ENCODE measurements around the gene DYDC2. TPM values are rescaled to one million over a fixed set of nuclear protein-coding genes. Genes with fewer than 3 reads are reported as not detected.

The DYDC2 gene
- total RNA-seq, 2 experiments from 2014 or later, result not detected

DNA sequence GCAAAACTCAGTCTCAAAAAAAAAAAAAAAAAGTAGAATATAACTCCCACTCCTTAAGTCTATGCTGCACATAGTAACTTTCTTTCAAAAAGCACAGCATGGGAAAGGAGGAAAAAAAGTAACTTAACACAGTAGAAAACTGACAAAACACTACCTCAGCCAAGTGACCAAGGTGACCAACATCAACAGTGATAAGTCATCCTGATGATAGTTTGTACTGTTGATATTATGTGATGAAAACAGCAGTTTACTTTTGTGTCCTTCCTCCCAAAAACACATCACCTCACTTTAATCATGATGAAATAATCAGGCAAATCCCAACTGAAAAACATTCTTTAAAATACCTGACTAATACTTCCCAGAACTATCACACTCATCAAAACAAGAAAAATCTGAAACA, 37.8 kb upstream of the DYDC2 start:
- CTCF ChIA-PET (ENCODE audit: unreplicated experiment), result no interaction called here
- POLR2A ChIA-PET, result no interaction called here
- no peaks in the 10 kb centered on the region for H3K4me1 ChIP-seq (ENCODE audit: insufficient read depth, low read length, poor library complexity, severe bottlenecking)
- H3K27ac ChIP-seq (ENCODE audit: low read depth, low read length, poor library complexity, severe bottlenecking), result no peak overlapping the region
- no peaks in the 10 kb centered on the region for H3K36me3 ChIP-seq (ENCODE audit: insufficient read depth, low read length)
- no peaks in the 10 kb centered on the region for H4K20me1 ChIP-seq (ENCODE audit: insufficient read depth, low read length)
- no peaks in the 10 kb centered on the region for H3K9me2 ChIP-seq (ENCODE audit: insufficient read depth, low read length)
- no peak for DNase-seq (ENCODE audit: low spot score)
- TF ChIP-seq, protein P1, sequence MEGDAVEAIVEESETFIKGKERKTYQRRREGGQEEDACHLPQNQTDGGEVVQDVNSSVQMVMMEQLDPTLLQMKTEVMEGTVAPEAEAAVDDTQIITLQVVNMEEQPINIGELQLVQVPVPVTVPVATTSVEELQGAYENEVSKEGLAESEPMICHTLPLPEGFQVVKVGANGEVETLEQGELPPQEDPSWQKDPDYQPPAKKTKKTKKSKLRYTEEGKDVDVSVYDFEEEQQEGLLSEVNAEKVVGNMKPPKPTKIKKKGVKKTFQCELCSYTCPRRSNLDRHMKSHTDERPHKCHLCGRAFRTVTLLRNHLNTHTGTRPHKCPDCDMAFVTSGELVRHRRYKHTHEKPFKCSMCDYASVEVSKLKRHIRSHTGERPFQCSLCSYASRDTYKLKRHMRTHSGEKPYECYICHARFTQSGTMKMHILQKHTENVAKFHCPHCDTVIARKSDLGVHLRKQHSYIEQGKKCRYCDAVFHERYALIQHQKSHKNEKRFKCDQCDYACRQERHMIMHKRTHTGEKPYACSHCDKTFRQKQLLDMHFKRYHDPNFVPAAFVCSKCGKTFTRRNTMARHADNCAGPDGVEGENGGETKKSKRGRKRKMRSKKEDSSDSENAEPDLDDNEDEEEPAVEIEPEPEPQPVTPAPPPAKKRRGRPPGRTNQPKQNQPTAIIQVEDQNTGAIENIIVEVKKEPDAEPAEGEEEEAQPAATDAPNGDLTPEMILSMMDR (conservative IDR thresholded peaks at IDR 0.05; ENCODE audit: low read length), result no peak
- no peak for TF ChIP-seq EZH2phosphoT487 (IDR thresholded peaks at IDR 0.05; ENCODE audit: borderline replicate concordance, low read depth, low read length)
- no peak overlapping the region for H3K4me2 ChIP-seq (ENCODE audit: low read length)
- no peak overlapping the region for H3K4me3 ChIP-seq (ENCODE audit: low read depth, low read length, poor library complexity, severe bottlenecking)
- H2AFZ ChIP-seq (ENCODE audit: low read length), result no peak overlapping the region
- no peaks in the 10 kb centered on the region for H3K79me2 ChIP-seq (ENCODE audit: insufficient read depth, low read depth, low read length)
- no peaks in the 10 kb centered on the region for H3K9me3 ChIP-seq (ENCODE audit: low read length)
- intact Hi-C loops (cut with micrococcal nuclease; ENCODE audit: unreplicated experiment), result no loop called here
- BruUV-seq (replicated peaks), result no TSS peak

- H3K27ac ChIP-seq (ENCODE audit: low read depth, low read length, poor library complexity, severe bottlenecking), result no peak overlapping the region
- H3K79me2 ChIP-seq (ENCODE audit: insufficient read depth, low read depth, low read length), result no peaks in the 10 kb centered on the region
- H3K4me2 ChIP-seq (ENCODE audit: low read length), result no peak overlapping the region
- H3K4me3 ChIP-seq (ENCODE audit: low read depth, low read length, poor library complexity, severe bottlenecking), result no peak overlapping the region
- no peak for DNase-seq (ENCODE audit: low spot score)
- intact Hi-C loops (cut with micrococcal nuclease; ENCODE audit: unreplicated experiment), result no loop called here
- no peaks in the 10 kb centered on the region for H3K36me3 ChIP-seq (ENCODE audit: insufficient read depth, low read length)
- no peaks in the 10 kb centered on the region for H3K9me2 ChIP-seq (ENCODE audit: insufficient read depth, low read length)
- POLR2A ChIA-PET, result no interaction called here
- no peaks in the 10 kb centered on the region for H3K4me1 ChIP-seq (ENCODE audit: insufficient read depth, low read length, poor library complexity, severe bottlenecking)
- H4K20me1 ChIP-seq (ENCODE audit: insufficient read depth, low read length), result no peaks in the 10 kb centered on the region
- TF ChIP-seq EZH2phosphoT487 (IDR thresholded peaks at IDR 0.05; ENCODE audit: borderline replicate concordance, low read depth, low read length), result no peak
- TF ChIP-seq, protein P1 (conservative IDR thresholded peaks at IDR 0.05; ENCODE audit: low read length), result no peak
- no peak overlapping the region for H2AFZ ChIP-seq (ENCODE audit: low read length)
- CTCF ChIA-PET (ENCODE audit: unreplicated experiment), result no interaction called here
- H3K9me3 ChIP-seq (ENCODE audit: low read length), result no peaks in the 10 kb centered on the region
- no TSS peak for BruUV-seq (replicated peaks)
Observed at GRCh38 chr10:80319318-80319717, 37.3 kb upstream of the DYDC2 start.

GRCh38 chr10:80319725-80320290, 36.8 kb upstream of the DYDC2 start:
- no TSS peak for BruUV-seq (replicated peaks)
- Histone ChIP-seq H3K27ac (ENCODE audit: low read depth, low read length, poor library complexity, severe bottlenecking) (no peak overlapping the region), H3K36me3 (ENCODE audit: insufficient read depth, low read length) (no peaks in the 10 kb centered on the region), H4K20me1 (ENCODE audit: insufficient read depth, low read length) (no peaks in the 10 kb centered on the region), H3K4me1 (ENCODE audit: insufficient read depth, low read length, poor library complexity, severe bottlenecking) (no peaks in the 10 kb centered on the region), H3K9me2 (ENCODE audit: insufficient read depth, low read length) (no peaks in the 10 kb centered on the region), H3K9me3 (ENCODE audit: low read length) (no peaks in the 10 kb centered on the region), H3K4me2 (ENCODE audit: low read length) (no peak overlapping the region), H3K4me3 (ENCODE audit: low read depth, low read length, poor library complexity, severe bottlenecking) (no peak overlapping the region), H2AFZ (ENCODE audit: low read length) (no peak overlapping the region), H3K79me2 (ENCODE audit: insufficient read depth, low read depth, low read length) (no peaks in the 10 kb centered on the region)
- POLR2A ChIA-PET, result no interaction called here
- TF ChIP-seq, protein P1 (conservative IDR thresholded peaks at IDR 0.05; ENCODE audit: low read length), result no peak
- TF ChIP-seq EZH2phosphoT487 (IDR thresholded peaks at IDR 0.05; ENCODE audit: borderline replicate concordance, low read depth, low read length), result no peak
- intact Hi-C loops (cut with micrococcal nuclease; ENCODE audit: unreplicated experiment), result no loop called here
- no peak for DNase-seq (ENCODE audit: low spot score)
- CTCF ChIA-PET (ENCODE audit: unreplicated experiment), result no interaction called here
